ENCODE measurements around the gene CYP2S1.
"Not testable (repeated sequence)": the region's sequence is repeated elsewhere in the genome, so short reads cannot be mapped to it uniquely, and the experiment has no call there.

Gene CYP2S1

DNA sequence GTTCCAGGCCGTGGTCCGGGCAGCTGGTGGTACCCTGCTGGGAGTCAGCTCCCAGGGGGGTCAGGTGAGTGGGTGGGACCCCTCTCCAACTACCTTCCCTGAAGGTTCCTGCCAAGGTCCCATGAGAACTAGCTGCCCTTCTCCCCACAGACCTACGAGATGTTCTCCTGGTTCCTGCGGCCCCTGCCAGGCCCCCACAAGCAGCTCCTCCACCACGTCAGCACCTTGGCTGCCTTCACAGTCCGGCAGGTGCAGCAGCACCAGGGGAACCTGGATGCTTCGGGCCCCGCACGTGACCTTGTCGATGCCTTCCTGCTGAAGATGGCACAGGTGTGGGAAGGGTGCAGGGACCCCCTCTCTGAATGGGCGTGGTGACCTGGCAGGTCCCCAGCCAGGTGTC is 5.5 kb downstream of the CYP2S1 start:
- 90 to 96% methylated on average over 8 of the region's 11 CpGs for WGBS, 2 experiments (ENCODE audit: insufficient coverage in 2 of 2)
- H3K36me3 ChIP-seq (ENCODE audit: control insufficient read depth, insufficient read depth, low read length): peaks cover 18% of the 10 kb centered on the region
- no peak overlapping the region for H3K27ac ChIP-seq (ENCODE audit: low read depth, low read length, severe bottlenecking)
- no peak overlapping the region for H3K4me3 ChIP-seq (ENCODE audit: extremely low read depth, insufficient read depth, low read length, poor library complexity, severe bottlenecking)
- peaks cover 18% of the 10 kb centered on the region for H3K4me1 ChIP-seq (ENCODE audit: control insufficient read depth, insufficient read depth, low read length, poor library complexity, severe bottlenecking)
- no peaks in the 10 kb centered on the region for H3K9me3 ChIP-seq (ENCODE audit: control insufficient read depth, low read length)

DNA sequence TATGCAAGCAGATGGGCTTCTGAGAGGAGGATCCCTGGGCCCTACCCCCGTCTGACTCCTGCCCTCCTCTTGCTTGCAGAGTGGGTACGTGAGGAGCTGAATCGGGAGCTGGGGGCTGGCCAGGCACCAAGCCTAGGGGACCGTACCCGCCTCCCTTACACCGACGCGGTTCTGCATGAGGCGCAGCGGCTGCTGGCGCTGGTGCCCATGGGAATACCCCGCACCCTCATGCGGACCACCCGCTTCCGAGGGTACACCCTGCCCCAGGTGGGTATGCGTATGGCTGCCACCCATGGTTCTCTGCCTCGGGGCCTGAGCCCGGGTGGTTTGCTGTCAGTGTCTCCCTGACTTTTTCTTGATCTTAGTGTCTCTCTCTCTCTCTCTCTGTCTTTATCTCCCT is 10.4 kb downstream of the CYP2S1 start:
- Histone ChIP-seq H3K27ac (ENCODE audit: low read depth, low read length, severe bottlenecking) (no peak overlapping the region), H3K36me3 (ENCODE audit: control insufficient read depth, insufficient read depth, low read length) (peaks cover 36% of the 10 kb centered on the region), H3K9me3 (ENCODE audit: control insufficient read depth, low read length) (no peaks in the 10 kb centered on the region), H3K4me1 (ENCODE audit: control insufficient read depth, insufficient read depth, low read length, poor library complexity, severe bottlenecking) (no peaks in the 10 kb centered on the region), H3K4me3 (ENCODE audit: extremely low read depth, insufficient read depth, low read length, poor library complexity, severe bottlenecking) (no peak overlapping the region)
- 92 to 98% methylated on average over 17 to 18 of the region's 18 CpGs for WGBS, 2 experiments (ENCODE audit: insufficient coverage in 2 of 2)

DNA sequence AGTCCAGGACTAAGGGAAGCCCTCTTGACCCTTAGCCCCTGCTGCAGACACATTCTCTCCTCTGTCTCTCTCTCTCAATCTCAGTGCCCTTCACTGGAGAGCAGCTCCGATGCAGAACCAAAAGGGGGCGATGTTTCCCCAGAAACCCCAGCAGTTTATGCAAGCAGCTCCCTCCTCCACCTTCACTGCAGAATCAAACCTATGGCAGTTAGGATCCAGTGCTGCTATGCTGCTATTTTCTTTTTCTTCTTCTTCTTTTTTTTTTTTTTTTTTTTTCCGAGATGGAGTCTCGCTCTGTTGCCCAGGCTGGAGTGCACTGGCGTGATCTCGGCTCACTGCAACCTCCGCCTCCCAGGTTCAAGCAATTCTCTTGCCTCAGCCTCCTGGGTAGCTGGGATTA is 11.3 kb downstream of the CYP2S1 start:
- H3K4me3 ChIP-seq (ENCODE audit: extremely low read depth, insufficient read depth, low read length, poor library complexity, severe bottlenecking); H3K27ac ChIP-seq (ENCODE audit: low read depth, low read length, severe bottlenecking); H3K9me3 ChIP-seq (ENCODE audit: control insufficient read depth, low read length); H3K4me1 ChIP-seq (ENCODE audit: control insufficient read depth, insufficient read depth, low read length, poor library complexity, severe bottlenecking): not testable (repeated sequence)
- H3K36me3 ChIP-seq (ENCODE audit: control insufficient read depth, insufficient read depth, low read length): peaks cover 32% of the 10 kb centered on the region
- WGBS, 2 experiments (ENCODE audit: insufficient coverage in 2 of 2): 9 to 60% methylated on average over 2 to 5 of the region's 7 CpGs

DNA sequence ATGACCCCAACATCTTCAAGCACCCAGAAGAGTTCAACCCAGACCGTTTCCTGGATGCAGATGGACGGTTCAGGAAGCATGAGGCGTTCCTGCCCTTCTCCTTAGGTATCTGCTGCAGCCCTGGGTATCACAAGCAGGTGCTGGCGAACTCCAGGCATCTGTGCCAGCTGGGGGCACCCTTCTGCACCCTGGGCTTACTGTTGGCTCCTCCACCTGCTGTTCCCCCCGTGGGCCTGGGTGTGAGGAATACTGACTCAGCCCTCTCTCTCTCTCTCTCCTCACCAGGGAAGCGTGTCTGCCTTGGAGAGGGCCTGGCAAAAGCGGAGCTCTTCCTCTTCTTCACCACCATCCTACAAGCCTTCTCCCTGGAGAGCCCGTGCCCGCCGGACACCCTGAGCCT is 13.0 kb downstream of the CYP2S1 start:
- no peak overlapping the region for H3K27ac ChIP-seq (ENCODE audit: low read depth, low read length, severe bottlenecking)
- H3K9me3 ChIP-seq (ENCODE audit: control insufficient read depth, low read length): no peaks in the 10 kb centered on the region
- no peak overlapping the region for H3K4me3 ChIP-seq (ENCODE audit: extremely low read depth, insufficient read depth, low read length, poor library complexity, severe bottlenecking)
- H3K4me1 ChIP-seq (ENCODE audit: control insufficient read depth, insufficient read depth, low read length, poor library complexity, severe bottlenecking): no peaks in the 10 kb centered on the region
- WGBS, 2 experiments (ENCODE audit: insufficient coverage in 2 of 2): 91 to 94% methylated on average over 5 to 7 of the region's 10 CpGs
- peaks cover 24% of the 10 kb centered on the region for H3K36me3 ChIP-seq (ENCODE audit: control insufficient read depth, insufficient read depth, low read length)

DNA sequence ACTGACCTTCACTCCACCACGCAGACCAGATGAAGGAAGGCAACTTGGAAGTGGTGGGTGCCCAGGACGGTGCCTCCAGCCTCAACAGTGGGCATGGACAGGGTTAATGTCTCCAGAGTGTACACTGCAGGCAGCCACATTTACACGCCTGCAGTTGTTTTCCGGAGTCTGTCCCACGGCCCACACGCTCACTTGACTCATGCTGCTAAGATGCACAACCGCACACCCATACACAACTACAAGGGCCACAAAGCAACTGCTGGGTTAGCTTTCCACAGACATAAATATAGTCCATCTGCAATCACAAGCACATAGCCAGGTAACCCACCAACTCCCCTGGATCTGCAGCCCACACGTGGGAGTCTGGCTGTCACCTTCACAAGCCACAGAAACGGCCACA is 13.4 kb downstream of the CYP2S1 start:
- Histone ChIP-seq H3K27ac (ENCODE audit: low read depth, low read length, severe bottlenecking) (no peak overlapping the region), H3K4me3 (ENCODE audit: extremely low read depth, insufficient read depth, low read length, poor library complexity, severe bottlenecking) (no peak overlapping the region), H3K36me3 (ENCODE audit: control insufficient read depth, insufficient read depth, low read length) (peaks cover 20% of the 10 kb centered on the region), H3K4me1 (ENCODE audit: control insufficient read depth, insufficient read depth, low read length, poor library complexity, severe bottlenecking) (no peaks in the 10 kb centered on the region), H3K9me3 (ENCODE audit: control insufficient read depth, low read length) (no peaks in the 10 kb centered on the region)
- 91 to 97% methylated on average over 8 to 9 of the region's 9 CpGs for WGBS, 2 experiments (ENCODE audit: insufficient coverage in 2 of 2)

DNA sequence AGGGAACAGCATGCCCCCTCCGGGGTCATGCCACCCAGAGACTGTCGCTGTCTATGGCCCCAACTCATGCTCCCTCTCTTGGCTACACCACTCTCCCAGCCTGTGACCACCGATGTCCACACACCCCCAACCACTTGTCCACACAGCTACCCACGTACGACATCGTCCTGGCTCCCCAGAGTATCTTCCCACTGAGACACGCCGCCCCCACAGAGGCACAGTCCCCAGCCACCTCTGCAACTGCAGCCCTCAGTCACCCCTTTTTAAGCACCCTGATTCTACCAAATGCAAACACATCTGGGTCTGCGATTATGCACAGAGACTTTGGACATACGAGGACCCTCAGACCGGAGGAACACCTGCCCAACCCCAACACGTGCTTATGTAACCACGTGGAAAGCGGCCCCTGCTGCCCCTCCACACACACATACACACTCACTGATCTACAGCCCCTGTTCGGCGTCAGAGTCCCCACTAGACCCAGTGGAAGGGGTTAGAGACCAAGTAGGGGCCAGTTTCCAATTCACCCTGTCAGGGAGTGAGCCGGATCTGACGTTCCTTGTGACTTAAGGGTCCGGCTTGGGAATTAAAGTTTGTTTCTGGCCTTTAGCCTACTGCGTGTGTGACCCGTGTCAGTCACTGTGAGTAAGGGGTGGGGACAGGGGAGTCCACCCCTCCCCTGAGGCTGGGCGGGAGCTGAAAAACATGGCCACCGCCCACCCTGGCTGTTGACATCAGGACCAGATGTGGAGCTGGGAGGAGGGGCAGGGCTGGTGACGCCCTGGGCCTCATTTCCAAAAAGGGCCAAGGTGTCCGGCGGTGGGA is 14.1 kb downstream of the CYP2S1 start:
- Histone ChIP-seq H3K4me1 (ENCODE audit: control insufficient read depth, insufficient read depth, low read length, poor library complexity, severe bottlenecking) (no peaks in the 10 kb centered on the region), H3K36me3 (ENCODE audit: control insufficient read depth, insufficient read depth, low read length) (peaks cover 18% of the 10 kb centered on the region), H3K4me3 (ENCODE audit: extremely low read depth, insufficient read depth, low read length, poor library complexity, severe bottlenecking) (no peak overlapping the region), H3K9me3 (ENCODE audit: control insufficient read depth, low read length) (no peaks in the 10 kb centered on the region), H3K27ac (ENCODE audit: low read depth, low read length, severe bottlenecking) (no peak overlapping the region)
- WGBS, 2 experiments (ENCODE audit: insufficient coverage in 2 of 2): 95% methylated on average over 15 to 25 of the region's 26 CpGs

DNA sequence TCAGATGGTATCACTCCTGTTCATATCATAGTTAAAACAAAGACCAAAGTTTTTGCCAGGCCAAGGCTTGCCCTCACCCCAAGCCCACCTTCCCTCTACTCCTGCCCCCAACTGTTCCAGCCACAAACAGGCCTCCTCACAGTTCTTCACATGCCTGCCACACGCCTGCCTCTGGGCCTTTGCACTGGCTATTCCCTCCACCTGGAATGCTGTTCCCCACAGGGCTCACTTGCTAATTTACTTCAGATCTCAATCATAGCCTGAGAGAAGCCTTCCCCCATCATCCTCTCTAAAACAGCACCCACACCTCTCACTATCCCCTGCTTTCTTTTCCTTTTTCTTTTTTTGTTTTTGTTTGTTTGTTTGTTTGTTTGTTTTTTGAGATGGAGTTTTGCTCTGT is 21.1 kb downstream of the CYP2S1 start:
- WGBS, 2 experiments (ENCODE audit: insufficient coverage in 2 of 2): 88 to 100% methylated on average over 1 of the region's 1 CpG
- Histone ChIP-seq H3K36me3 (ENCODE audit: control insufficient read depth, insufficient read depth, low read length) (no peaks in the 10 kb centered on the region), H3K4me3 (ENCODE audit: extremely low read depth, insufficient read depth, low read length, poor library complexity, severe bottlenecking) (no peak overlapping the region), H3K27ac (ENCODE audit: low read depth, low read length, severe bottlenecking) (no peak overlapping the region), H3K9me3 (ENCODE audit: control insufficient read depth, low read length) (no peaks in the 10 kb centered on the region), H3K4me1 (ENCODE audit: control insufficient read depth, insufficient read depth, low read length, poor library complexity, severe bottlenecking) (peaks cover 18% of the 10 kb centered on the region)

DNA sequence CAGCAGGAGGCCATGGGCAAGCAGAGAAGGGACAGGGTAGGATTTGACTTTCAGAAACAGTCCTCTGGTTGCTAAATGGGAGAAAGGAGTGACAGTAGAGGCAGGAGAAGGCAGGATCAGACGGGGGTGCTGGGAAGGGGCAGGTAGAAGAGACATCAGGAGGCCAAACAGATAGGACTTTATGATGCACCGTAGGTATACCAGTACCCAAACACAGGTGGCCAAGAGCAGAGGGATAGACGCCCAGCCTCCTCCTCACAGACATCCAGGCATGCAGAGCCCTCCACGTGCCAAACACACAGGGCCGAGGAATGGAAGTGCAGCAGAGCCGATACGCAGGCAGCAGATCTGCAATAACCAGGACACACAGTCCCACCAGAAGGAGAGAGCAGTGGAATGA is 24.7 kb downstream of the CYP2S1 start:
- Histone ChIP-seq H3K4me3 (ENCODE audit: extremely low read depth, insufficient read depth, low read length, poor library complexity, severe bottlenecking) (no peak overlapping the region), H3K27ac (ENCODE audit: low read depth, low read length, severe bottlenecking) (peak overlapping the region; percentile 90), H3K4me1 (ENCODE audit: control insufficient read depth, insufficient read depth, low read length, poor library complexity, severe bottlenecking) (peaks cover 42% of the 10 kb centered on the region), H3K36me3 (ENCODE audit: control insufficient read depth, insufficient read depth, low read length) (peaks cover 24% of the 10 kb centered on the region), H3K9me3 (ENCODE audit: control insufficient read depth, low read length) (no peaks in the 10 kb centered on the region)
- 89 to 93% methylated on average over 4 to 6 of the region's 7 CpGs for WGBS, 2 experiments (ENCODE audit: insufficient coverage in 2 of 2)

DNA sequence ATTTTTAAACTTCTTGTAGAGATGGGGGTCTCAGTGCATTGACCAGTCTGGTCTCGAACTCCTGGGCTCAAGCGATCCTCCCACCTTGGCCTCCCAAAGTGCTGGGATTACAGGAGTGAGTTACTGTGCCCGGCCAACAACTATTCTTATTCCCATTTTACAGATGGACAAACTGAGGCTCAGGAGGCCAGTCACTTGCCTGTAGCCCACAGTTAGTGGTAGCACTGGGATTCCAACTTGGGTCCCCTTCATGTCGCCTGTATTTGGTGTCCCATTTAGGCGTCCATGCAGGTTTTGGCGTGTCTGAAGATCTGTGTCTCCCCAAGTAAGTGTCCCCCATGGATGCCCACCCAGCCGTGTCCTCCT is 25.2 kb downstream of the CYP2S1 start:
- H3K36me3 ChIP-seq (ENCODE audit: control insufficient read depth, insufficient read depth, low read length): peaks cover 28% of the 10 kb centered on the region
- peak overlapping the region; percentile 94 for H3K4me3 ChIP-seq (ENCODE audit: extremely low read depth, insufficient read depth, low read length, poor library complexity, severe bottlenecking)
- peaks cover 46% of the 10 kb centered on the region for H3K4me1 ChIP-seq (ENCODE audit: control insufficient read depth, insufficient read depth, low read length, poor library complexity, severe bottlenecking)
- H3K27ac ChIP-seq (ENCODE audit: low read depth, low read length, severe bottlenecking): peak overlapping the region; percentile 90
- H3K9me3 ChIP-seq (ENCODE audit: control insufficient read depth, low read length): no peaks in the 10 kb centered on the region
- 78 to 82% methylated on average over 7 of the region's 7 CpGs for WGBS, 2 experiments (ENCODE audit: insufficient coverage in 2 of 2)

DNA sequence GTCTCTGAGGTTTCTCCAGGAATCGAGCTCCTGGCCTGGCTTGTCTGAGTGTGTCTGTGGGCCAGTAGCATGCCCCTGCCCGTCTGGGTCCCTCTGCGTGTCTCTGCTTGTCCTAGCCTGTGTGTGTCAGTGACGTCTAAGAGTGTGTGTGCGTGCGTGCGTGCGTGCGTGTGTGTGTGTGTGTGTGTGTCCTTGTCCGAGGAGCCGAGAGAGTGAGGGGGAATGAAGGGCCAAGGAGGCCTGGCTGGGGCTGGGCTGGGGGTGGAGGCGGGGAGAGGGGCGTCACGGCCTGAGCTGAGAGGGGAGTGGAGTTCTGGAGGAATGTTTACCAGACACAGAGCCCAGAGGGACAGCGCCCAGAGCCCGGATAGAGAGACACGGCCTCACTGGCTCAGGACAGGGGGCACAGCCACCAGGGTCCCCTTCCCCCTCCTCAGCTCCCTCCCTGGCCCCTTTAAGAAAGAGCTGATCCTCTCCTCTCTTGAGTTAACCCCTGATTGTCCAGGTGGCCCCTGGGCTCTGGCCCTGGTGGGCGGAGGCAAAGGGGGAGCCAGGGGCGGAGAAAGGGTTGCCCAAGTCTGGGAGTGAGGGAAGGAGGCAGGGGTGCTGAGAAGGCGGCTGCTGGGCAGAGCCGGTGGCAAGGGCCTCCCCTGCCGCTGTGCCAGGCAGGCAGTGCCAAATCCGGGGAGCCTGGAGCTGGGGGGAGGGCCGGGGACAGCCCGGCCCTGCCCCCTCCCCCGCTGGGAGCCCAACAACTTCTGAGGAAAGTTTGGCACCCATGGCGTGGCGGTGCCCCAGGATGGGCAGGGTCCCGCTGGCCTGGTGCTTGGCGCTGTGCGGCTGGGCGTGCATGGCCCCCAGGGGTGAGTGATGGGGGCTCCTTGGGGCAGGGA is 25.8 kb downstream of the CYP2S1 start, which contains the start of gene AXL:
TSS of gene AXL (plus strand) at position 609 of the 893 bp plus-strand sequence. CDS start at position 779, 170 bp downstream.
- Histone ChIP-seq H3K36me3 (ENCODE audit: control insufficient read depth, insufficient read depth, low read length) (peaks cover 29% of the 10 kb centered on the region), H3K27ac (ENCODE audit: low read depth, low read length, severe bottlenecking) (peak within 1 kb of the TSS; percentile 90), H3K4me3 (ENCODE audit: extremely low read depth, insufficient read depth, low read length, poor library complexity, severe bottlenecking) (peak within 1 kb of the TSS; percentile 94), H3K9me3 (ENCODE audit: control insufficient read depth, low read length) (no peaks in the 10 kb centered on the region), H3K4me1 (ENCODE audit: control insufficient read depth, insufficient read depth, low read length, poor library complexity, severe bottlenecking) (peaks cover 49% of the 10 kb centered on the region)
- WGBS, 2 experiments (ENCODE audit: insufficient coverage in 2 of 2): 0 to 6% methylated on average over 16 to 26 of the region's 32 CpGs

All from mesodermal cell (in vitro differentiated cells).